CD4-positive, alpha-beta T cell treated with Interleukin-2 at 100 ng/mL for 4 hours (primary cell): Measurements from ENCODE around the gene DSP.

Source experiments
- DNase-seq: peaks from one replicate; pipeline ENCODE4 v3.0.0-alpha.2; 2020; ENCODE audit warnings: low spot score

DSP gene

GRCh38 chr6:7562769-7563168 is 21.3 kb downstream of the DSP start:
- DNase-seq, result no peak

- no peak for DNase-seq
Observed at GRCh38 chr6:7566107-7566506, 24.6 kb downstream of the DSP start.

GRCh38 chr6:7566617-7567173 is 25.2 kb downstream of the DSP start:
- DNase-seq, result no peak

GRCh38 chr6:7568021-7568420 is 26.6 kb downstream of the DSP start:
- no peak for DNase-seq

- DNase-seq, result no peak
Observed at GRCh38 chr6:7569082-7569481, 27.6 kb downstream of the DSP start.

GRCh38 chr6:7572213-7572943 is 30.9 kb downstream of the DSP start:
- no peak for DNase-seq

GRCh38 chr6:7574500-7574899 is 33.0 kb downstream of the DSP start:
- no peak for DNase-seq

- DNase-seq, result no peak
Observed at GRCh38 chr6:7578516-7578915, 37.0 kb downstream of the DSP start.

- DNase-seq, result no peak
Observed at GRCh38 chr6:7578931-7579330, 37.5 kb downstream of the DSP start.

- no peak for DNase-seq
Observed at GRCh38 chr6:7579851-7580250, 38.4 kb downstream of the DSP start.

- no peak for DNase-seq
Observed at GRCh38 chr6:7580537-7580926, 39.1 kb downstream of the DSP start.

GRCh38 chr6:7580927-7581618 is 39.6 kb downstream of the DSP start:
- no peak for DNase-seq

- DNase-seq, result no peak
Observed at GRCh38 chr6:7585287-7585930, 43.9 kb downstream of the DSP start.

GRCh38 chr6:7587631-7588100 is 46.2 kb downstream of the DSP start:
- no peak for DNase-seq

- no peak for DNase-seq
Observed at GRCh38 chr6:7588506-7588905, 47.0 kb downstream of the DSP start.

- no peak for DNase-seq
Observed at GRCh38 chr6:7589221-7589620, 47.8 kb downstream of the DSP start.

GRCh38 chr6:7589949-7590917 is 48.8 kb downstream of the DSP start, which contains the start of gene SNRNP48:
TSS of gene SNRNP48 (plus strand) at chr6:7590198. CDS start at chr6:7590258, 60 bp downstream.
- DNase-seq, result peak; percentile 90

- DNase-seq, result no peak
Observed at GRCh38 chr6:7590918-7591302, 49.4 kb downstream of the DSP start.

GRCh38 chr6:7591770-7592169 is 50.3 kb downstream of the DSP start:
- DNase-seq, result no peak

- no peak for DNase-seq
Observed at GRCh38 chr6:7593229-7593628, 51.8 kb downstream of the DSP start.

- no peak for DNase-seq
Observed at GRCh38 chr6:7594579-7595125, 53.2 kb downstream of the DSP start.
